AG04450 (cell line): ENCODE results near the gene TACO1. TPM values are rescaled to one million over a fixed set of nuclear protein-coding genes. Genes with fewer than 3 reads are reported as not detected.

Source experiments
- CTCF ChIA-PET: fragments of 300-600, 350-600 bp; formaldehyde crosslinking; extraction: SDS; loops from one replicate; lab custom pipeline; 2022; ENCODE audit warnings: antibody characterized with exemption, inconsistent platforms; lab: Charles Lee
- POLR2A ChIA-PET: fragments of 350-600 bp; formaldehyde crosslinking; extraction: SDS; loops from one replicate; lab custom pipeline; 2021; ENCODE audit warnings: antibody characterized with exemption, inconsistent platforms; lab: Yijun Ruan, JAX
- DNase-seq: peaks from one replicate; pipeline ENCODE4 v3.0.0-alpha.2; 2011; ENCODE audit warnings: low read depth, low spot score
- H3K27ac ChIP-seq: one replicate; pipeline ENCODE4 v1.5.1; 2012; ENCODE audit warnings: low read depth, low read length, control low read depth
- H3K27me3 ChIP-seq: one replicate; pipeline ENCODE4 v1.6.0; 2012; ENCODE audit warnings: low read length; ENCODE audit not compliant: control insufficient read depth, insufficient read depth
- H3K4me3 ChIP-seq: 2 replicates; pipeline ENCODE4 v1.5.1; 2011; ENCODE audit warnings: mild to moderate bottlenecking, low read depth, low read length, control low read depth
- H3K9me3 ChIP-seq: 2 replicates; pipeline ENCODE4 v1.5.1; 2012; ENCODE audit warnings: low read length; ENCODE audit not compliant: control insufficient read depth, insufficient read depth
- polyA plus RNA-seq: library from polyadenylated mRNA; depleted of rRNA; stranded (reverse); fragments of >200 nt; gene quantifications from 2 replicates; pipeline ENCODE4 v1.2.3, GENCODE V29; 2011
- TF ChIP-seq, protein P1 (sequence below): IDR thresholded peaks from 2 replicates; pipeline ENCODE4 v1.5.1; 2011; ENCODE audit warnings: low read depth, low read length, control low read depth, inconsistent platforms

Gene TACO1
- polyA plus RNA-seq, 1 experiment = 23.2 TPM

- ChIA-PET CTCF (interaction anchor here (0.6 to 10.8 kb wide), 3 partner anchors 137 to 186 kb away, joined by 3 to 296 read pairs (median 4); no protein-coding TSS in a partner anchor), POLR2A (no interaction called here)
- Histone ChIP-seq H3K27ac (no peak overlapping the region), H3K27me3 (no peaks in the 10 kb centered on the region), H3K4me3 (no peak overlapping the region), H3K9me3 (no peaks in the 10 kb centered on the region)
- DNase-seq = no peak
- TF ChIP-seq, protein P1, sequence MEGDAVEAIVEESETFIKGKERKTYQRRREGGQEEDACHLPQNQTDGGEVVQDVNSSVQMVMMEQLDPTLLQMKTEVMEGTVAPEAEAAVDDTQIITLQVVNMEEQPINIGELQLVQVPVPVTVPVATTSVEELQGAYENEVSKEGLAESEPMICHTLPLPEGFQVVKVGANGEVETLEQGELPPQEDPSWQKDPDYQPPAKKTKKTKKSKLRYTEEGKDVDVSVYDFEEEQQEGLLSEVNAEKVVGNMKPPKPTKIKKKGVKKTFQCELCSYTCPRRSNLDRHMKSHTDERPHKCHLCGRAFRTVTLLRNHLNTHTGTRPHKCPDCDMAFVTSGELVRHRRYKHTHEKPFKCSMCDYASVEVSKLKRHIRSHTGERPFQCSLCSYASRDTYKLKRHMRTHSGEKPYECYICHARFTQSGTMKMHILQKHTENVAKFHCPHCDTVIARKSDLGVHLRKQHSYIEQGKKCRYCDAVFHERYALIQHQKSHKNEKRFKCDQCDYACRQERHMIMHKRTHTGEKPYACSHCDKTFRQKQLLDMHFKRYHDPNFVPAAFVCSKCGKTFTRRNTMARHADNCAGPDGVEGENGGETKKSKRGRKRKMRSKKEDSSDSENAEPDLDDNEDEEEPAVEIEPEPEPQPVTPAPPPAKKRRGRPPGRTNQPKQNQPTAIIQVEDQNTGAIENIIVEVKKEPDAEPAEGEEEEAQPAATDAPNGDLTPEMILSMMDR = no peak
Measured at GRCh38 chr17:63613663-63614062, 13.0 kb downstream of the TACO1 start.

GRCh38 chr17:63621229-63621683 is 20.6 kb downstream of the TACO1 start:
- Histone ChIP-seq H3K4me3 (peak overlapping the region; percentile 75), H3K9me3 (no peaks in the 10 kb centered on the region), H3K27me3 (no peaks in the 10 kb centered on the region), H3K27ac (peak overlapping the region; percentile 61)
- ChIA-PET POLR2A (interaction anchor here (0.9 to 1.7 kb wide), 6 partner anchors 12 to 222 kb away, joined by 3 to 10 read pairs (median 6); partner anchors contain the start of genes CCDC47 and TACO1), CTCF (interaction anchor here (0.7 to 2.7 kb wide), 5 partner anchors 9 to 196 kb away, joined by 3 to 33 read pairs (median 5); partner anchors contain the start of gene TACO1)
- no peak for DNase-seq
- TF ChIP-seq, protein P1 = no peak

GRCh38 chr17:63621684-63622573 is 21.2 kb downstream of the TACO1 start, which contains the start of gene MAP3K3:
Gene MAP3K3 (plus strand): TSS chr17:63622417. CDS start chr17:63622760, 343 bp downstream.
- Histone ChIP-seq H3K27me3 (no peaks in the 10 kb centered on the region), H3K27ac (peak within 1 kb of the TSS; percentile 65), H3K9me3 (no peaks in the 10 kb centered on the region), H3K4me3 (peak within 1 kb of the TSS; percentile 75)
- TF ChIP-seq, protein P1 = peak; percentile 17; the same call in 1 of the 2 replicates
- POLR2A ChIA-PET = interaction anchor here (0.6 to 1.7 kb wide), 29 partner anchors 10 to 1435 kb away, joined by 3 to 11 read pairs (median 4); partner anchors contain the start of genes CCDC47, DCAF7, GNA13 and TACO1
- peak; percentile 100 for DNase-seq
- CTCF ChIA-PET = interaction anchor here (0.7 to 2.7 kb wide), 6 partner anchors 8 to 204 kb away, joined by 3 to 33 read pairs (median 4); partner anchors contain the start of gene TACO1

DNA sequence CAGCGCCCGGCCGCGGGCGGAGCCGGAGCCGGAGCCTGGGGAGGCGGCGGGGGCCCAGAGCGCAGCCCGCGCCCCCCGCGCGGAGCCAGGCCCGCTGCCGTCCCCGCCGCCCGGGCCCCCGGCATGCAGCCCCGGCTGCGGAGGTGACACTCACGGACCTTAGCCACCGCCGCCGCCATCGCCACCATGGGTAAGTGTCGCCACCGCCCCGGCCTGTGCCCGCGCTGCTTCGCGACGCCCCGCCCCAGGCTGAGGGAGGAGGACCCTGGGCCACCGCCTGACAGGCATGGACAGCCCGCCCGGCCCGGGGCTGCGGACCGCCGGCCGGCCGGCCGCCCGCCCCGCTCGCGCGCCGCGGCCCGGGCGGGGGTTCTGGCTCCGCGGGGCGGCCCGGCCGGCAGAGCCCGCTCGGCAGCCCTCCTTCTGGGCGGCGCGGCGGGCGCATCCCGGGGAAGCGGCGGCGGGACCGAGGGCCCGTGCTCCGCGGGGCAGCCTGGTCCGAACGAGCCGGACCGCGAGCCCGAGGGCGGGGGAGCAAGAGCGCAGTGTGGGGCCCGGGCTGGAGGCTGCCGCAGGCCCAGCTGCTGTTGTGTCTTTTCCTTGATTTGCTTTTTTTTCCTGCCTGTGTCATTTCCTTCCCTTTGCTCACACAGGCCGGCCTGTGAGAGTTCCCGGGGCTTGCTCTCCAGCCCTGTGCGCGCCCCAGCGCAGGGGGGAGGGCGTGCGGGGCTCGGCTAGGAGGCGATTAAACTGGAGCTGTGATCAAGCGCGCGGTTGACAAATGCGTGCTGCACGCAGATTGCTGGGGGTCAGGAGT is 22.1 kb downstream of the TACO1 start:
- CTCF ChIA-PET = interaction anchor here (1.2 to 2.2 kb wide), 5 partner anchors 11 to 205 kb away, joined by 3 to 11 read pairs (median 3); partner anchors contain the start of gene TACO1
- TF ChIP-seq, protein P1 = no peak
- no peak for DNase-seq
- Histone ChIP-seq H3K9me3 (no peaks in the 10 kb centered on the region), H3K27me3 (no peaks in the 10 kb centered on the region), H3K27ac (peak overlapping the region; percentile 65), H3K4me3 (peak overlapping the region; percentile 69)
- POLR2A ChIA-PET = interaction anchor here (0.7 to 1.7 kb wide), 14 partner anchors 10 to 206 kb away, joined by 3 to 10 read pairs (median 4); partner anchors contain the start of genes CCDC47, DCAF7 and TACO1
